HepG2 (cell line): ENCODE measurements around the gene LBX2. TPM values are rescaled to one million over a fixed set of nuclear protein-coding genes. Genes with fewer than 3 reads are reported as not detected.

Experiments
- ATAC-seq: fragments of 200-7000 bp; cut with Tn5 transposase; 3 replicates; pipeline ENCODE4 v1.9.1; 2020; ENCODE audit warnings: mild to moderate bottlenecking, moderate library complexity
- BruUV-seq: library from RNA; stranded (reverse); fragments of 400-500 nt; replicated peaks from 2 replicates; lab custom pipeline; 2021; lab: Mats Ljungman, UMichigan
- CTCF ChIA-PET: fragments of 300-600 bp; formaldehyde crosslinking; extraction: SDS; loops from one replicate; lab custom pipeline; 2021; ENCODE audit warnings: low total read pairs, inconsistent platforms, low intra/inter-chr PET ratio; lab: Yijun Ruan, JAX
- POLR2A ChIA-PET: fragments of 350-600 bp; sonication (Branson Sonifier 250); formaldehyde crosslinking; loops from one replicate; lab custom pipeline; 2020; ENCODE audit warnings: antibody characterized with exemption, inconsistent platforms; lab: Yijun Ruan, JAX
- DNase-seq: peaks from one replicate; pipeline ENCODE4 v3.0.0-alpha.2; 2015; ENCODE audit warnings: low spot score
- FAIRE-seq: peaks from 3 replicates; lab custom pipeline; 2011; peaks lifted over from hg19 to GRCh38; lab: Jason Lieb, UNC
- H2AFZ ChIP-seq: one replicate; pipeline ENCODE4 v1.6.1; 2011; ENCODE audit warnings: low read length, inconsistent platforms
- H3K27ac ChIP-seq: fragments of 300-600 bp; 3 replicates; pipeline ENCODE4 v1.8.0; 2011; ENCODE audit warnings: mixed run types, mild to moderate bottlenecking, mixed read lengths, low read length, inconsistent platforms; ENCODE audit not compliant: insufficient read depth; ENCODE audit errors: extremely low read length
- H3K27me3 ChIP-seq, 2 experiments: fragments of 200-600 bp in 1 of 2; 2 replicates in 1 of 2; 3 replicates in 1 of 2; pipeline versions ENCODE4 v1.6.0 to v1.8.0; 2011; ENCODE audit warnings: low read length in 2 of 2, mild to moderate bottlenecking in 2 of 2, moderate library complexity in 2 of 2, inconsistent platforms in 1 of 2; ENCODE audit not compliant: insufficient read depth in 2 of 2, control insufficient read depth in 1 of 2
- H3K36me3 ChIP-seq, 2 experiments: fragments of 200-600 bp in 1 of 2; replicated peaks in 1 of 2; 2 replicates in 1 of 2; 3 replicates in 1 of 2; pipeline versions ENCODE4 v1.5.1 to v1.8.0; 2011; ENCODE audit warnings: low read length in 2 of 2, inconsistent platforms in 1 of 2; ENCODE audit not compliant: insufficient read depth in 2 of 2, control insufficient read depth in 1 of 2
- H3K4me1 ChIP-seq: 2 replicates; pipeline ENCODE4 v1.5.1; 2012; ENCODE audit warnings: low read length, inconsistent platforms; ENCODE audit not compliant: insufficient read depth
- H3K4me2 ChIP-seq: 2 replicates; pipeline ENCODE4 v1.6.0; 2011; ENCODE audit warnings: low read depth, low read length, inconsistent platforms
- H3K4me3 ChIP-seq, 3 experiments: fragments of 200-600 bp in 1 of 3; sonication (generic), shearing (Covaris generic) in 1 of 3; replicated peaks in 1 of 3; 2 replicates each; pipeline ENCODE4 v1.5.1; 2011 to 2016; ENCODE audit warnings: low read length in 3 of 3, inconsistent platforms in 2 of 3, low read depth in 2 of 3, mild to moderate bottlenecking in 2 of 3, control low read depth in 1 of 3, mixed read lengths in 1 of 3; ENCODE audit not compliant: insufficient read depth in 1 of 3
- H3K79me2 ChIP-seq: one replicate; pipeline ENCODE4 v1.6.1; 2011; ENCODE audit warnings: low read length, inconsistent platforms; ENCODE audit not compliant: insufficient read depth
- H3K9ac ChIP-seq: 2 replicates; pipeline ENCODE4 v1.6.0; 2011; ENCODE audit warnings: mild to moderate bottlenecking, low read depth, low read length, inconsistent platforms; ENCODE audit not compliant: insufficient read depth
- H3K9me3 ChIP-seq: 2 replicates; pipeline ENCODE4 v1.5.1; 2012; ENCODE audit warnings: mild to moderate bottlenecking, low read length
- H4K20me1 ChIP-seq: 2 replicates; pipeline ENCODE4 v1.6.0; 2011; ENCODE audit warnings: inconsistent platforms, mild to moderate bottlenecking, low read length, moderate library complexity; ENCODE audit not compliant: insufficient read depth
- ARID2 ChIP-seq: sonication (generic); formaldehyde crosslinking; IDR thresholded peaks from 2 replicates; pipeline ENCODE4 v1.8.1; 2022; ENCODE audit warnings: mild to moderate bottlenecking, missing genetic modification reagents, borderline replicate concordance
- DNMT3B ChIP-seq: conservative IDR thresholded peaks from 2 replicates; pipeline ENCODE4 v1.6.1; 2016; ENCODE audit warnings: missing biosample characterization, control low read depth
- FOXA3 ChIP-seq: IDR thresholded peaks from 2 replicates; pipeline ENCODE4 v1.6.1; 2016; ENCODE audit warnings: missing genetic modification reagents, missing compliant biosample characterization
- KDM5A ChIP-seq: fragments of 200-600 bp; sonication (generic); IDR thresholded peaks from 2 replicates; pipeline ENCODE4 v1.7.0; 2018; ENCODE audit warnings: antibody characterized with exemption, mild to moderate bottlenecking, low read length, borderline replicate concordance
- NFKB2 ChIP-seq: sonication (generic); formaldehyde crosslinking; IDR thresholded peaks from 2 replicates; pipeline ENCODE4 v1.4.0; 2020; ENCODE audit warnings: missing genetic modification reagents, borderline replicate concordance
- TCF12 ChIP-seq, 2 experiments: fragments of 450-650 bp in 1 of 2; sonication (generic) in 1 of 2; formaldehyde crosslinking in 1 of 2; IDR thresholded peaks; 2 replicates each; pipeline versions ENCODE4 v1.6.1 to v1.8.0; 2017 to 2022; ENCODE audit warnings: antibody characterized with exemption in 1 of 2, mild to moderate bottlenecking in 1 of 2, missing genetic modification reagents in 1 of 2, moderate library complexity in 1 of 2
- ZBTB3 ChIP-seq: sonication (generic); formaldehyde crosslinking; IDR thresholded peaks from 2 replicates; pipeline ENCODE4 v1.4.0; 2020; ENCODE audit warnings: low read depth, mild to moderate bottlenecking, moderate library complexity, missing genetic modification reagents, borderline replicate concordance
- ZMAT3 ChIP-seq: sonication (generic); formaldehyde crosslinking; conservative IDR thresholded peaks from 2 replicates; pipeline ENCODE4 v1.7.0; 2021; ENCODE audit warnings: missing genetic modification reagents
- ZNF235 ChIP-seq: sonication (generic); formaldehyde crosslinking; IDR thresholded peaks from 2 replicates; pipeline ENCODE4 v1.8.1; 2023; ENCODE audit warnings: mild to moderate bottlenecking, missing genetic modification reagents, borderline replicate concordance
- ZNF44 ChIP-seq: sonication (generic); formaldehyde crosslinking; IDR thresholded peaks from 2 replicates; pipeline ENCODE4 v1.5.1; 2020; ENCODE audit warnings: mild to moderate bottlenecking, missing genetic modification reagents
- ZNF850 ChIP-seq: sonication (generic); formaldehyde crosslinking; conservative IDR thresholded peaks from 2 replicates; pipeline ENCODE4 v1.9.0; 2021; ENCODE audit warnings: mild to moderate bottlenecking, missing genetic modification reagents
- WGBS: methylation state at CpG from one replicate; pipeline ENCODE4 v1.1.6; 2017; ENCODE audit warnings: low lambda C conversion rate; 5-methylcytosine and 5-hydroxymethylcytosine counted together
- in situ Hi-C: cut with HindIII; loops from 2 replicates; pipeline ENCODE4 v1.10.0; 2017; ENCODE audit warnings: low pct_unique_long_range_greater_than_20kb; ENCODE audit not compliant: extremely low pct_ligation_motif_present
- intact Hi-C: fragments of 100-400 bp; cut with micrococcal nuclease; formaldehyde crosslinking; loops from one replicate; pipeline ENCODE4 v1.10.0; 2022; ENCODE audit not compliant: unreplicated experiment
- polyA plus RNA-seq, 8 experiments: library from polyadenylated mRNA; depleted of rRNA in 3 of 8; stranded (reverse) in 7 of 8; unstranded in 1 of 8; fragments of >200 nt; fragmentation: Illumina TruSeq in 4 of 8; extraction: Trizol in 4 of 8; gene quantifications; 2 replicates each; pipeline versions ENCODE4 v1.2.1 to v1.2.3, GENCODE V29; 2011 to 2016; ENCODE audit warnings: low read depth in 4 of 8, missing spikeins in 1 of 8, mixed read lengths in 1 of 8; ENCODE audit not compliant: insufficient read depth in 1 of 8
- total RNA-seq, 5 experiments: library from RNA; depleted of rRNA; stranded (reverse); fragments of >200 nt; fragmentation: Illumina TruSeq; extraction: Trizol; gene quantifications; 2 replicates each; pipeline ENCODE4 v1.2.3, GENCODE V29; 2016; ENCODE audit warnings: low read depth in 1 of 5
- TF ChIP-seq, protein P1 (sequence below): sonication (generic); formaldehyde crosslinking; IDR thresholded peaks from 2 replicates; pipeline ENCODE4 v1.4.0; 2020; ENCODE audit warnings: missing genetic modification reagents
- TF ChIP-seq, protein P2 (sequence below): sonication (generic); formaldehyde crosslinking; IDR thresholded peaks from 2 replicates; pipeline ENCODE4 v1.5.0; 2020; ENCODE audit warnings: missing genetic modification reagents, mild to moderate bottlenecking, borderline replicate concordance
- TF ChIP-seq, protein P3 (sequence below): sonication (generic); formaldehyde crosslinking; IDR thresholded peaks from 2 replicates; pipeline ENCODE4 v1.8.0; 2022; ENCODE audit warnings: missing genetic modification reagents, mild to moderate bottlenecking, inconsistent platforms, borderline replicate concordance

Gene LBX2
- total and polyA plus RNA-seq, 2 of the 13 experiments (the other 11 are each of a cell fraction or from before 2014, with no cell fraction given): 6.4 to 8.1 TPM

DNA sequence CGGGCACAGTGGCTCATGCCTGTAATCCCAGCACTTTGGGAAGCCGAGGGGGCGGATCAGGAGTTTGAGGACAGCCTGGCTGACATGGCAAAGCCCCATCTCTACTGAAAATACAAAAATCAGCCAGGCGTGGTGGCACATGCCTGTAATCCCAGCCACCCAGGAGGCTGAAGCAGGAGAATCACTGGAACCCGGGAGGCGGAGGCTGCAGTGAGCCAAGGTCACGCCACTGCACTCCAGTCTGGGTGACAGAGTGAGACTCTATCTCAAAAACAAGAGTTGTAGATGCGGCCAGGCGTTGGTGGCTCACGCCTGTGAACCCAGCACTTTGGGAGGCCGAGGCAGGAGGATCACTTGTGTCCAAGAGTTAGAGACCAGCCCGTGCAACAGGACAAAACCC lies 28.7 kb downstream of the LBX2 start (continued):
- TF ChIP-seq ZBTB3 (CRISPR knock-in tag) (peak; percentile 64; the same call in 1 of the 2 replicates), ZNF850 (0 out of 2 replicates have a peak, but pooled peaks have one; percentile 14), NFKB2 (CRISPR knock-in tag) (0 out of 2 replicates have a peak, but pooled peaks have one; percentile 20)
- TF ChIP-seq, protein P1, sequence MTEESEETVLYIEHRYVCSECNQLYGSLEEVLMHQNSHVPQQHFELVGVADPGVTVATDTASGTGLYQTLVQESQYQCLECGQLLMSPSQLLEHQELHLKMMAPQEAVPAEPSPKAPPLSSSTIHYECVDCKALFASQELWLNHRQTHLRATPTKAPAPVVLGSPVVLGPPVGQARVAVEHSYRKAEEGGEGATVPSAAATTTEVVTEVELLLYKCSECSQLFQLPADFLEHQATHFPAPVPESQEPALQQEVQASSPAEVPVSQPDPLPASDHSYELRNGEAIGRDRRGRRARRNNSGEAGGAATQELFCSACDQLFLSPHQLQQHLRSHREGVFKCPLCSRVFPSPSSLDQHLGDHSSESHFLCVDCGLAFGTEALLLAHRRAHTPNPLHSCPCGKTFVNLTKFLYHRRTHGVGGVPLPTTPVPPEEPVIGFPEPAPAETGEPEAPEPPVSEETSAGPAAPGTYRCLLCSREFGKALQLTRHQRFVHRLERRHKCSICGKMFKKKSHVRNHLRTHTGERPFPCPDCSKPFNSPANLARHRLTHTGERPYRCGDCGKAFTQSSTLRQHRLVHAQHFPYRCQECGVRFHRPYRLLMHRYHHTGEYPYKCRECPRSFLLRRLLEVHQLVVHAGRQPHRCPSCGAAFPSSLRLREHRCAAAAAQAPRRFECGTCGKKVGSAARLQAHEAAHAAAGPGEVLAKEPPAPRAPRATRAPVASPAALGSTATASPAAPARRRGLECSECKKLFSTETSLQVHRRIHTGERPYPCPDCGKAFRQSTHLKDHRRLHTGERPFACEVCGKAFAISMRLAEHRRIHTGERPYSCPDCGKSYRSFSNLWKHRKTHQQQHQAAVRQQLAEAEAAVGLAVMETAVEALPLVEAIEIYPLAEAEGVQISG: peak; percentile 37; the same call in 1 of the 2 replicates

DNA sequence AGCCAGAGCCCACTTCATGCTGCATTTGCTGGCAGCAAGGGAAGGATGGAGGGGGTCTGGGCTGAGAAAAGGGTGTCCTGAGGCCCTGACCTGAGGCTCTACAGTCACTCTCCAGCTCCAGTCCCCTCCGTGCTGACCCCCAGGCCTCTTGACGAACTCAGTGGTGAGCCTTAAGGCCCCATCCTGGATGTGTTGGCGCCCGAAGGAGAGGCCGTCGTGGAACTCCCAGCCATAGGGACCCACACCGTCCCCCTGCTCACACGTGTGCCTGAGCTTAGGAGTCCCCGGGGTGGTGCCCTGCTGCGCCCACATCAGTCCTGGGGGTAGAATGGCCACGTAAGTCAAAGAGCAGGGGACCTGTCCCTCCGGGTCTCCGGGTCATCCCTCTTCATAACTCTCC lies 35.0 kb downstream of the LBX2 start:
- Histone ChIP-seq H4K20me1 (peaks cover 4% of the 10 kb centered on the region; the same call in 1 of the 2 replicates), H3K79me2 (peaks cover 29% of the 10 kb centered on the region), H3K4me2 (peak overlapping the region; percentile 92), H3K4me1 (peaks cover 36% of the 10 kb centered on the region), H3K27ac (peak overlapping the region; percentile 89), H3K9me3 (no peaks in the 10 kb centered on the region), H3K27me3 (no peaks in the 10 kb centered on the region; a peak in 1 of 5 replicates), H2AFZ (no peak overlapping the region), H3K36me3 (peaks cover 1 to 24% of the 10 kb centered on the region in 2 experiments), H3K4me3 (peak overlapping the region; percentile 74 to 92 (median 83)), H3K9ac (peak overlapping the region; percentile 96)
- ChIA-PET POLR2A (interaction anchor here (1.2 to 3.9 kb wide), 4 partner anchors 17 to 35 kb away, joined by 3 to 21 read pairs (median 8); partner anchors contain the start of genes CCDC142 and TTC31), CTCF (interaction anchor here (1.2 kb wide), 1 partner anchor 19 kb away, joined by 5 read pairs; the partner anchor contains the start of genes CCDC142 and TTC31)
- 0% methylated on average over 7 of the region's 13 CpGs for whole genome bisulfite sequencing
- DNase-seq (no peak), FAIRE-seq (no peak), ATAC-seq (peak; percentile 20)
- BruUV-seq: no TSS peak
- in situ Hi-C loops (no loop called here), intact Hi-C loops (loop anchor here (2.0 kb wide), 1 partner anchor 40 kb away; no protein-coding TSS in a partner anchor)
- TF ChIP-seq, protein P2, sequence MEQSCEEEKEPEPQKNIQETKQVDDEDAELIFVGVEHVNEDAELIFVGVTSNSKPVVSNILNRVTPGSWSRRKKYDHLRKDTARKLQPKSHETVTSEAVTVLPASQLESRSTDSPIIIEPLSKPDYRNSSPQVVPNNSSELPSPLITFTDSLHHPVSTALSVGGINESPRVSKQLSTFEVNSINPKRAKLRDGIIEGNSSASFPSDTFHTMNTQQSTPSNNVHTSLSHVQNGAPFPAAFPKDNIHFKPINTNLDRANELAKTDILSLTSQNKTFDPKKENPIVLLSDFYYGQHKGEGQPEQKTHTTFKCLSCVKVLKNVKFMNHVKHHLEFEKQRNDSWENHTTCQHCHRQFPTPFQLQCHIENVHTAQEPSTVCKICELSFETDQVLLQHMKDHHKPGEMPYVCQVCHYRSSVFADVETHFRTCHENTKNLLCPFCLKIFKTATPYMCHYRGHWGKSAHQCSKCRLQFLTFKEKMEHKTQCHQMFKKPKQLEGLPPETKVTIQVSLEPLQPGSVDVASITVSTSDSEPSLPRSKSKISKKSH (CRISPR knock-in tag): peak; percentile 3; the same call in 1 of the 2 replicates
- TF ChIP-seq FOXA3 (CRISPR knock-in tag) (no peak), KDM5A (no peak), ZNF235 (CRISPR knock-in tag) (no peak), TCF12 (IDR thresholded peaks at IDR 0.05) (no peak), TCF12 (CRISPR knock-in tag; IDR thresholded peaks at IDR 0.05) (0 out of 2 replicates have a peak, but pooled peaks have one; percentile 10), DNMT3B (0 out of 2 replicates have a peak, but pooled peaks have one; percentile 54), ZNF44 (CRISPR knock-in tag) (no peak), ARID2 (CRISPR knock-in tag) (peak; percentile 67; the same call in 1 of the 2 replicates), ZMAT3 (CRISPR knock-in tag) (0 out of 2 replicates have a peak, but pooled peaks have one; percentile 6)
- TF ChIP-seq, protein P3, sequence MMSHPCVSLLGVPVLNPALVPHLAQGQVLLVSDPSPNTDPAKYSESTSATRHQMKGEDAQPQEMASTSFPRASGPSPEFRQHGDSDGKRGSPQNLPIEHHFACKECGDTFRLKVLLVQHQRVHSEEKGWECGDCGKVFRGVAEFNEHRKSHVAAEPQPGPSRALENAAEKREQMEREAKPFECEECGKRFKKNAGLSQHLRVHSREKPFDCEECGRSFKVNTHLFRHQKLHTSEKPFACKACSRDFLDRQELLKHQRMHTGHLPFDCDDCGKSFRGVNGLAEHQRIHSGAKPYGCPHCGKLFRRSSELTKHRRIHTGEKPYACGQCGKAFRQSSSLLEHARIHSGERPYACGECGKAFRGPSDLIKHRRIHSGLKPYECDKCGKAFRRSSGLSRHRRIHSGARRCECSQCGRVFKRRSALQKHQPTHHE (CRISPR knock-in tag): 0 out of 2 replicates have a peak, but pooled peaks have one; percentile 13
